ENCODE results near the gene SHH. TPM values are rescaled to one million over a fixed set of nuclear protein-coding genes. Genes with fewer than 3 reads are reported as not detected.

The SHH gene
- total and polyA plus RNA-seq, 2 of the 13 experiments (the other 11 are each of a cell fraction or from before 2014, with no cell fraction given): 1.9 to 3.4 TPM

DNA sequence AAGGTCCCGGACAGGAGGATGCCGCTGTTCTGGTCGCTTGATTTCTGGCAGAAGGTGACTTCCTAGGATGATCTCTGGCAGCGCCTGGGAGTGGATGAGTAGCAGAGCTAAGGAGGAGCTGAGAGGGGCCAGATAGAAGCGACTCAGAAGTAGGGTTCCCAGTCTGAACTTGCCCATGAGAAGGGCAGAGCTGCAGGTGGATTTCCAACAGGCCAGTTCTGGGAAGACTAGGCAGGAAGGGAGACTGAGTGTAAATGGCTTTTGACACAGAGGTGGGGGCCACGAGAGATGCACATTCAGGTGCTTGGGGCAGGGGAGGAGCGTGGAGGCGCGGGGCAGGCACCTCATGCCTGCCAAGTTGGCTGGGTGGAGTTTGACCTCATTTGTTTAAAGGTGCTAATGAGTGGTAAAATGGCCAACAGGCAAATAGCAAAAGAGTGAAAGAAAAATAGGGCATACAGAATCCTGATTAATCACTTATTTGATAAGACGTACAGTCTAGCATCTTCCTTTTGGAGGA lies 58.8 kb downstream of the SHH start (continued):
- TF ChIP-seq RXRA (CRISPR knock-in tag; IDR thresholded peaks at IDR 0.05): no peak
- TF ChIP-seq ZFP36L2 (CRISPR knock-in tag; IDR thresholded peaks at IDR 0.05): no peak
- no peak for TF ChIP-seq SAFB2 (CRISPR knock-in tag; IDR thresholded peaks at IDR 0.05; ENCODE audit: borderline replicate concordance, low read depth)
- TF ChIP-seq RAD51 (IDR thresholded peaks at IDR 0.05; ENCODE audit: borderline replicate concordance): no peak
- TF ChIP-seq ZNF850 (CRISPR knock-in tag; conservative IDR thresholded peaks at IDR 0.05): no peak
- TF ChIP-seq CHD4 (IDR thresholded peaks at IDR 0.05; ENCODE audit: borderline replicate concordance, low read length): no peak
- TF ChIP-seq, protein P1, sequence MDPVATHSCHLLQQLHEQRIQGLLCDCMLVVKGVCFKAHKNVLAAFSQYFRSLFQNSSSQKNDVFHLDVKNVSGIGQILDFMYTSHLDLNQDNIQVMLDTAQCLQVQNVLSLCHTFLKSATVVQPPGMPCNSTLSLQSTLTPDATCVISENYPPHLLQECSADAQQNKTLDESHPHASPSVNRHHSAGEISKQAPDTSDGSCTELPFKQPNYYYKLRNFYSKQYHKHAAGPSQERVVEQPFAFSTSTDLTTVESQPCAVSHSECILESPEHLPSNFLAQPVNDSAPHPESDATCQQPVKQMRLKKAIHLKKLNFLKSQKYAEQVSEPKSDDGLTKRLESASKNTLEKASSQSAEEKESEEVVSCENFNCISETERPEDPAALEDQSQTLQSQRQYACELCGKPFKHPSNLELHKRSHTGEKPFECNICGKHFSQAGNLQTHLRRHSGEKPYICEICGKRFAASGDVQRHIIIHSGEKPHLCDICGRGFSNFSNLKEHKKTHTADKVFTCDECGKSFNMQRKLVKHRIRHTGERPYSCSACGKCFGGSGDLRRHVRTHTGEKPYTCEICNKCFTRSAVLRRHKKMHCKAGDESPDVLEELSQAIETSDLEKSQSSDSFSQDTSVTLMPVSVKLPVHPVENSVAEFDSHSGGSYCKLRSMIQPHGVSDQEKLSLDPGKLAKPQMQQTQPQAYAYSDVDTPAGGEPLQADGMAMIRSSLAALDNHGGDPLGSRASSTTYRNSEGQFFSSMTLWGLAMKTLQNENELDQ (CRISPR knock-in tag; IDR thresholded peaks at IDR 0.05; ENCODE audit: borderline replicate concordance): no peak
- TF ChIP-seq PCBP2 (optimal IDR thresholded peaks at IDR 0.05; ENCODE audit: low read depth, low read length, poor library complexity, severe bottlenecking): no peak

DNA sequence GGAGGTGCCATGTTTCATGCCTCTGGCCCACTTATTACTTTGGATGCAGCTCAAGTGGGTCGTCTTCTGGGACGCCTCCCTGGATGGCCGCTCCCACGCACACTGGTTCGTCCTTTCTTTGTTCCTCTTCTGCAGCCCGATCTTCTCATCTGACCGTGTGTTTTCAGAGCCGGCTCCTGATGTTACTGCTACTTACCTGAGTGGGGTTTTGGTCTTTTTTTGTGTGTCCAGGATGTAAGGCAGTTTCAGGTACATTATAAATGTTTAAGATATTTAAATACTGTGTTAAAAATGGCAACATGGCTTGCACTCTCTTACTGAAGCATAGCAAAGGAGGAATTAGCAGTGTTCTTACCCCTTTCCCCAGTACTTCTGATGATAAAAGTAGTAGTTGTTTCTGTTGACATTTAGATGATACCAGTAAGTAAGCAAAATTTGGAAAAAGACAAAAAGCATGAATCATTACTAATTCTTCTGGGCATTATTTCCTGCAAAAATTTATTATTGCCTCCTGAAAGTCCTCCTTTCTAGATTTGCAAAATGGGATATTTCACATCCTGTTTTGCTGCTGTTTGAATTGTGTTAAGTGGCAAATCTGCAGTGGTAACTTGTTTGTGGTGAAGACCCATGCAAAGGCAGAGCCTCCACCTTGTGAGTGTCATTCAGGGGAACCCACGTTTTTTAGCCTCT lies 59.4 kb downstream of the SHH start:
- H3K4me1 ChIP-seq (ENCODE audit: insufficient read depth, low read length): no peaks in the 10 kb centered on the region
- H3K27ac ChIP-seq (ENCODE audit: extremely low read length, insufficient read depth, low read length): no peak overlapping the region
- CTCF ChIA-PET (ENCODE audit: low intra/inter-chr PET ratio, low total read pairs): no interaction called here
- H4K20me1 ChIP-seq (ENCODE audit: insufficient read depth, low read length): peaks cover 33% of the 10 kb centered on the region
- BruUV-seq (replicated peaks): no TSS peak
- DNase-seq (ENCODE audit: low spot score) (no peak), ATAC-seq (no peak), FAIRE-seq (no peak)
- peaks cover 87% of the 10 kb centered on the region for H3K79me2 ChIP-seq (ENCODE audit: insufficient read depth, low read length)
- intact Hi-C loops (cut with micrococcal nuclease; ENCODE audit: unreplicated experiment): no loop called here
- no peak overlapping the region for H3K9ac ChIP-seq (ENCODE audit: insufficient read depth, low read depth, low read length)
- 98% methylated on average over 9 of the region's 9 CpGs for WGBS (ENCODE audit: low lambda C conversion rate)
- in situ Hi-C loops (cut with HindIII; ENCODE audit: extremely low pct_ligation_motif_present, low pct_unique_long_range_greater_than_20kb): loop anchor here (25.0 kb wide), 1 partner anchor 366 kb away; no protein-coding TSS in a partner anchor
- H3K36me3 ChIP-seq (replicated peaks in 1 of 2; ENCODE audit: control insufficient read depth in 1 of 2, insufficient read depth in 2 of 2, low read length in 2 of 2): peaks cover 4 to 50% of the 10 kb centered on the region in 2 experiments; a peak in 4 of 5 replicates
- H3K9me3 ChIP-seq (ENCODE audit: low read length): no peaks in the 10 kb centered on the region
- H3K4me2 ChIP-seq (ENCODE audit: low read depth, low read length): no peak overlapping the region
- no peak overlapping the region for H3K4me3 ChIP-seq (replicated peaks in 1 of 3; ENCODE audit: insufficient read depth in 1 of 3, low read depth in 2 of 3, low read length in 3 of 3)
- POLR2A ChIA-PET: no interaction called here
- H3K27me3 ChIP-seq (ENCODE audit: control insufficient read depth in 1 of 2, insufficient read depth in 2 of 2, low read length in 2 of 2): no peaks in the 10 kb centered on the region
- H2AFZ ChIP-seq (ENCODE audit: low read length): no peak overlapping the region
- TF ChIP-seq, protein P2, sequence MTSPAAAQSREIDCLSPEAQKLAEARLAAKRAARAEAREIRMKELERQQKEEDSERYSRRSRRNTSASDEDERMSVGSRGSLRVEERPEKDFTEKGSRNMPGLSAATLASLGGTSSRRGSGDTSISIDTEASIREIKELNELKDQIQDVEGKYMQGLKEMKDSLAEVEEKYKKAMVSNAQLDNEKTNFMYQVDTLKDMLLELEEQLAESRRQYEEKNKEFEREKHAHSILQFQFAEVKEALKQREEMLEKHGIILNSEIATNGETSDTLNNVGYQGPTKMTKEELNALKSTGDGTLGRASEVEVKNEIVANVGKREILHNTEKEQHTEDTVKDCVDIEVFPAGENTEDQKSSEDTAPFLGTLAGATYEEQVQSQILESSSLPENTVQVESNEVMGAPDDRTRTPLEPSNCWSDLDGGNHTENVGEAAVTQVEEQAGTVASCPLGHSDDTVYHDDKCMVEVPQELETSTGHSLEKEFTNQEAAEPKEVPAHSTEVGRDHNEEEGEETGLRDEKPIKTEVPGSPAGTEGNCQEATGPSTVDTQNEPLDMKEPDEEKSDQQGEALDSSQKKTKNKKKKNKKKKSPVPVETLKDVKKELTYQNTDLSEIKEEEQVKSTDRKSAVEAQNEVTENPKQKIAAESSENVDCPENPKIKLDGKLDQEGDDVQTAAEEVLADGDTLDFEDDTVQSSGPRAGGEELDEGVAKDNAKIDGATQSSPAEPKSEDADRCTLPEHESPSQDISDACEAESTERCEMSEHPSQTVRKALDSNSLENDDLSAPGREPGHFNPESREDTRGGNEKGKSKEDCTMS (CRISPR knock-in tag; conservative IDR thresholded peaks at IDR 0.05): no peak
- TF ChIP-seq ZNF850 (CRISPR knock-in tag; conservative IDR thresholded peaks at IDR 0.05) (no peak), CHCHD3 (CRISPR knock-in tag; IDR thresholded peaks at IDR 0.05) (no peak)
- TF ChIP-seq, protein P3, sequence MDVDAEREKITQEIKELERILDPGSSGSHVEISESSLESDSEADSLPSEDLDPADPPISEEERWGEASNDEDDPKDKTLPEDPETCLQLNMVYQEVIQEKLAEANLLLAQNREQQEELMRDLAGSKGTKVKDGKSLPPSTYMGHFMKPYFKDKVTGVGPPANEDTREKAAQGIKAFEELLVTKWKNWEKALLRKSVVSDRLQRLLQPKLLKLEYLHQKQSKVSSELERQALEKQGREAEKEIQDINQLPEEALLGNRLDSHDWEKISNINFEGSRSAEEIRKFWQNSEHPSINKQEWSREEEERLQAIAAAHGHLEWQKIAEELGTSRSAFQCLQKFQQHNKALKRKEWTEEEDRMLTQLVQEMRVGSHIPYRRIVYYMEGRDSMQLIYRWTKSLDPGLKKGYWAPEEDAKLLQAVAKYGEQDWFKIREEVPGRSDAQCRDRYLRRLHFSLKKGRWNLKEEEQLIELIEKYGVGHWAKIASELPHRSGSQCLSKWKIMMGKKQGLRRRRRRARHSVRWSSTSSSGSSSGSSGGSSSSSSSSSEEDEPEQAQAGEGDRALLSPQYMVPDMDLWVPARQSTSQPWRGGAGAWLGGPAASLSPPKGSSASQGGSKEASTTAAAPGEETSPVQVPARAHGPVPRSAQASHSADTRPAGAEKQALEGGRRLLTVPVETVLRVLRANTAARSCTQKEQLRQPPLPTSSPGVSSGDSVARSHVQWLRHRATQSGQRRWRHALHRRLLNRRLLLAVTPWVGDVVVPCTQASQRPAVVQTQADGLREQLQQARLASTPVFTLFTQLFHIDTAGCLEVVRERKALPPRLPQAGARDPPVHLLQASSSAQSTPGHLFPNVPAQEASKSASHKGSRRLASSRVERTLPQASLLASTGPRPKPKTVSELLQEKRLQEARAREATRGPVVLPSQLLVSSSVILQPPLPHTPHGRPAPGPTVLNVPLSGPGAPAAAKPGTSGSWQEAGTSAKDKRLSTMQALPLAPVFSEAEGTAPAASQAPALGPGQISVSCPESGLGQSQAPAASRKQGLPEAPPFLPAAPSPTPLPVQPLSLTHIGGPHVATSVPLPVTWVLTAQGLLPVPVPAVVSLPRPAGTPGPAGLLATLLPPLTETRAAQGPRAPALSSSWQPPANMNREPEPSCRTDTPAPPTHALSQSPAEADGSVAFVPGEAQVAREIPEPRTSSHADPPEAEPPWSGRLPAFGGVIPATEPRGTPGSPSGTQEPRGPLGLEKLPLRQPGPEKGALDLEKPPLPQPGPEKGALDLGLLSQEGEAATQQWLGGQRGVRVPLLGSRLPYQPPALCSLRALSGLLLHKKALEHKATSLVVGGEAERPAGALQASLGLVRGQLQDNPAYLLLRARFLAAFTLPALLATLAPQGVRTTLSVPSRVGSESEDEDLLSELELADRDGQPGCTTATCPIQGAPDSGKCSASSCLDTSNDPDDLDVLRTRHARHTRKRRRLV (CRISPR knock-in tag; IDR thresholded peaks at IDR 0.05): no peak

Measured in HepG2 (cell line).